ENCODE results near the gene TDP2. TPM values are rescaled to one million over a fixed set of nuclear protein-coding genes. Genes with fewer than 3 reads are reported as not detected.
A peak's percentile ranks its signal among the peaks of the same experiment; 100 is the strongest.

TDP2 gene
- total and polyA plus RNA-seq, 9 of the 15 experiments (the other 6 are each of a cell fraction or from before 2014, with no cell fraction given) = 27.7 to 60.1 (median 31.8) TPM

GRCh38 chr6:24666641-24667377, at the start of gene TDP2, which contains the start of gene ACOT13 (continued):
- TF ChIP-seq ZBTB34 (CRISPR knock-in tag; IDR thresholded peaks at IDR 0.05) = no peak
- peak; percentile 37 for TF ChIP-seq EP300 (IDR thresholded peaks at IDR 0.05; ENCODE audit: low read length)
- peak; percentile 77 for TF ChIP-seq KDM2B (CRISPR knock-in tag; IDR thresholded peaks at IDR 0.05)
- TF ChIP-seq ZNF655 (CRISPR knock-in tag; IDR thresholded peaks at IDR 0.05) = no peak
- no peak for TF ChIP-seq PHB2 (IDR thresholded peaks at IDR 0.05; ENCODE audit: low read depth)
- TF ChIP-seq MYC (IDR thresholded peaks at IDR 0.05; ENCODE audit: low read depth, low read length) = peak; percentile 83; the same call in 1 of the 2 replicates
- peak; percentile 60; the same call in 1 of the 2 replicates for TF ChIP-seq MYC (CRISPR knock-in tag; IDR thresholded peaks at IDR 0.05; ENCODE audit: borderline replicate concordance, low read depth)
- TF ChIP-seq MAZ (CRISPR knock-in tag; conservative IDR thresholded peaks at IDR 0.05 in 1 of 2, IDR thresholded peaks at IDR 0.05 in 1 of 2) = peak; percentile 88 to 90
- peak; percentile 89 for TF ChIP-seq ATF7 (IDR thresholded peaks at IDR 0.05)
- TF ChIP-seq NR2C2 (CRISPR knock-in tag; IDR thresholded peaks at IDR 0.05) = 0 out of 2 replicates have a peak, but pooled peaks have one; percentile 11
- TF ChIP-seq NR2C2 (tag; IDR thresholded peaks at IDR 0.05) = peak; percentile 68; the same call in 1 of the 2 replicates
- peak; percentile 78; the same call in 1 of the 2 replicates for TF ChIP-seq ZHX1 (conservative IDR thresholded peaks at IDR 0.05; ENCODE audit: low read length)
- TF ChIP-seq ZKSCAN1 (IDR thresholded peaks at IDR 0.05; ENCODE audit: low read depth, low read length) = peak; percentile 79
- peak; percentile 33; the same call in 1 of the 2 replicates for TF ChIP-seq MEF2A (IDR thresholded peaks at IDR 0.05; ENCODE audit: control insufficient read depth, low read depth, low read length)
- TF ChIP-seq ZNF263 (CRISPR knock-in tag; IDR thresholded peaks at IDR 0.05; ENCODE audit: borderline replicate concordance) = 0 out of 2 replicates have a peak, but pooled peaks have one; percentile 14
- TF ChIP-seq NFIC (IDR thresholded peaks at IDR 0.05) = peak; percentile 44
- peak; percentile 98 for TF ChIP-seq ZBTB2 (IDR thresholded peaks at IDR 0.05)
- peak; percentile 30; the same call in 1 of the 2 replicates for TF ChIP-seq THRB (CRISPR knock-in tag; conservative IDR thresholded peaks at IDR 0.05)
- TF ChIP-seq BHLHE40 (IDR thresholded peaks at IDR 0.05; ENCODE audit: low read length) = peak; percentile 70
